A549 (cell line): Measurements from ENCODE around the gene BZW1. TPM values are rescaled to one million over a fixed set of nuclear protein-coding genes. Genes with fewer than 3 reads are reported as not detected.

ENCODE experiments used
- ATAC-seq, 2 experiments: fragments of 200-7000 bp in 1 of 2; fragments of >200 bp in 1 of 2; cut with Nextera tagmentation in 1 of 2; cut with Tn5 transposase in 1 of 2; 3 replicates each; pipeline versions ENCODE4 v1.8.0 to v1.9.1; 2018 to 2020; ENCODE audit warnings: mild to moderate bottlenecking in 1 of 2, moderate library complexity in 1 of 2
- CTCF ChIA-PET: fragments of 300-600 bp; sonication (Branson Sonifier 250); formaldehyde crosslinking; extraction: SDS; loops from one replicate; lab custom pipeline; 2021; ENCODE audit warnings: antibody characterized with exemption, inconsistent platforms; lab: Yijun Ruan, JAX
- POLR2A ChIA-PET: fragments of 350-600 bp; formaldehyde crosslinking; extraction: SDS; loops from one replicate; lab custom pipeline; 2021; ENCODE audit warnings: antibody characterized with exemption, inconsistent platforms; lab: Yijun Ruan, JAX
- DNase-seq, 2 experiments: peaks; one replicate each; pipeline versions ENCODE4 v3.0.0 to v3.0.0-alpha.2; 2011 to 2016; ENCODE audit warnings: low read depth in 1 of 2, low spot score in 1 of 2
- FAIRE-seq: peaks from 2 replicates; lab custom pipeline; 2011; peaks lifted over from hg19 to GRCh38; lab: Jason Lieb, UNC
- H3K27ac ChIP-seq, 2 experiments: fragments of >200 bp; sonication (Bioruptor Twin); formaldehyde crosslinking; 3 replicates each; pipeline ENCODE4 v1.5.1; 2016 to 2017
- H3K4me1 ChIP-seq: fragments of >200 bp; sonication (Bioruptor Twin); formaldehyde crosslinking; 3 replicates; pipeline ENCODE4 v1.6.1; 2016
- H3K4me2 ChIP-seq: fragments of >200 bp; sonication (Bioruptor Twin); formaldehyde crosslinking; 3 replicates; pipeline ENCODE4 v1.6.1; 2016
- H3K4me3 ChIP-seq: fragments of >200 bp; sonication (Bioruptor Twin); formaldehyde crosslinking; 3 replicates; pipeline ENCODE4 v1.5.1; 2016
- H3K9me3 ChIP-seq: fragments of >200 bp; sonication (Bioruptor Twin); formaldehyde crosslinking; 3 replicates; pipeline ENCODE4 v1.6.1; 2016
- CBX2 ChIP-seq: fragments of 200-600 bp; sonication (generic); IDR thresholded peaks from 2 replicates; pipeline ENCODE4 v1.6.1; 2016; ENCODE audit warnings: low read depth, mild to moderate bottlenecking, borderline replicate concordance
- CBX8 ChIP-seq: fragments of 200-600 bp; sonication (generic); IDR thresholded peaks from 2 replicates; pipeline ENCODE4 v1.6.1; 2016
- CHD4 ChIP-seq: fragments of 200-600 bp; sonication (generic); IDR thresholded peaks from 2 replicates; pipeline ENCODE4 v1.6.1; 2016; ENCODE audit warnings: antibody characterized with exemption, mild to moderate bottlenecking, borderline replicate concordance
- EP300 ChIP-seq, 2 experiments: fragments of >200 bp; sonication (Bioruptor Twin); formaldehyde crosslinking; IDR thresholded peaks; 2 replicates in 1 of 2; 3 replicates in 1 of 2; pipeline ENCODE4 v1.6.1; 2016 to 2017
- FOSB ChIP-seq: fragments of 250-450 bp; sonication (Bioruptor Pico); IDR thresholded peaks from 2 replicates; pipeline ENCODE4 v1.5.0; 2020; ENCODE audit warnings: mild to moderate bottlenecking, moderate library complexity
- FOSL2 ChIP-seq, 2 experiments: fragments of 450-650 bp in 1 of 2; fragments of >200 bp in 1 of 2; sonication (Bioruptor Twin) in 1 of 2; formaldehyde crosslinking; IDR thresholded peaks; 2 replicates each; pipeline versions ENCODE4 v1.5.0 to v1.6.1; 2016 to 2020; ENCODE audit warnings: mild to moderate bottlenecking in 1 of 2, moderate library complexity in 1 of 2
- FOXS1 ChIP-seq: fragments of 250-450 bp; sonication (Bioruptor Pico); IDR thresholded peaks from 2 replicates; pipeline ENCODE4 v1.5.0; 2020; ENCODE audit warnings: mild to moderate bottlenecking, moderate library complexity
- GATA3 ChIP-seq: IDR thresholded peaks from 2 replicates; pipeline ENCODE4 v1.6.1; 2012; ENCODE audit warnings: borderline replicate concordance
- HMGXB4 ChIP-seq: fragments of 250-450 bp; sonication (Bioruptor Pico); IDR thresholded peaks from 2 replicates; pipeline ENCODE4 v1.5.0; 2021; ENCODE audit warnings: mild to moderate bottlenecking, moderate library complexity, borderline replicate concordance
- HOXB5 ChIP-seq: fragments of 250-450 bp; sonication (Bioruptor Pico); IDR thresholded peaks from 2 replicates; pipeline ENCODE4 v1.5.0; 2020; ENCODE audit warnings: mild to moderate bottlenecking, moderate library complexity
- JUNB ChIP-seq: fragments of >200 bp; sonication (Bioruptor Twin); formaldehyde crosslinking; IDR thresholded peaks from 2 replicates; pipeline ENCODE4 v1.6.1; 2016
- MAFK ChIP-seq: fragments of 450-650 bp; IDR thresholded peaks from 2 replicates; pipeline ENCODE4 v1.6.1; 2014; ENCODE audit not compliant: partially characterized antibody
- MAZ ChIP-seq: fragments of 150-350 bp; IDR thresholded peaks from 2 replicates; pipeline ENCODE4 v1.6.1; 2014; ENCODE audit warnings: antibody characterized with exemption, low read depth, low read length, borderline replicate concordance
- NPAS2 ChIP-seq: fragments of 250-450 bp; sonication (Bioruptor Pico); IDR thresholded peaks from 2 replicates; pipeline ENCODE4 v1.8.0; 2022; ENCODE audit warnings: mild to moderate bottlenecking, moderate library complexity, borderline replicate concordance
- NR3C1 ChIP-seq: fragments of >200 bp; sonication (Bioruptor Twin); formaldehyde crosslinking; IDR thresholded peaks from 3 replicates; pipeline ENCODE4 v1.6.1; 2017
- PBX3 ChIP-seq: IDR thresholded peaks from 2 replicates; pipeline ENCODE4 v1.6.1; 2012
- PHF8 ChIP-seq: fragments of 200-600 bp; sonication (generic); IDR thresholded peaks from 2 replicates; pipeline ENCODE4 v1.6.1; 2016; ENCODE audit warnings: low read depth, mild to moderate bottlenecking, antibody characterized with exemption, moderate library complexity, borderline replicate concordance
- POLR2A ChIP-seq: IDR thresholded peaks from 2 replicates; pipeline ENCODE4 v1.6.1; 2012; ENCODE audit warnings: mild to moderate bottlenecking, low read length
- RAD21 ChIP-seq, 2 experiments: fragments of >200 bp in 1 of 2; sonication (Bioruptor Twin) in 1 of 2; formaldehyde crosslinking in 1 of 2; IDR thresholded peaks in 1 of 2; conservative IDR thresholded peaks in 1 of 2; 2 replicates in 1 of 2; 3 replicates in 1 of 2; pipeline ENCODE4 v1.6.1; 2012 to 2018; ENCODE audit warnings: inconsistent platforms in 1 of 2
- RCOR1 ChIP-seq: fragments of 150-350 bp; IDR thresholded peaks from 2 replicates; pipeline ENCODE4 v1.6.1; 2014; ENCODE audit warnings: antibody characterized with exemption, low read length, low read depth
- REST ChIP-seq: fragments of 200-600 bp; sonication (generic); IDR thresholded peaks from 2 replicates; pipeline ENCODE4 v1.6.1; 2016; ENCODE audit warnings: antibody characterized with exemption, mild to moderate bottlenecking, moderate library complexity
- RFX5 ChIP-seq: fragments of 450-650 bp; IDR thresholded peaks from 2 replicates; pipeline ENCODE4 v1.7.1; 2014; ENCODE audit warnings: antibody characterized with exemption, mild to moderate bottlenecking, moderate library complexity
- RNF2 ChIP-seq: fragments of 200-600 bp; sonication (generic); IDR thresholded peaks from 2 replicates; pipeline ENCODE4 v1.6.1; 2016; ENCODE audit warnings: low read depth, mild to moderate bottlenecking, antibody characterized with exemption, moderate library complexity, borderline replicate concordance
- TP53 ChIP-seq: fragments of 250-450 bp; sonication (Bioruptor Pico); IDR thresholded peaks from 2 replicates; pipeline ENCODE4 v1.5.0; 2021; ENCODE audit warnings: mild to moderate bottlenecking, moderate library complexity
- ZFP36 ChIP-seq: fragments of 450-650 bp; IDR thresholded peaks from 2 replicates; pipeline ENCODE4 v1.6.1; 2014; ENCODE audit warnings: borderline replicate concordance; ENCODE audit not compliant: partially characterized antibody
- ZSCAN20 ChIP-seq: fragments of 250-450 bp; sonication (Bioruptor Pico); IDR thresholded peaks from 2 replicates; pipeline ENCODE4 v1.8.0; 2022; ENCODE audit warnings: mild to moderate bottlenecking, moderate library complexity
- WGBS: methylation state at CpG from one replicate; pipeline ENCODE4 v1.1.6; 2017; ENCODE audit errors: missing lambda C conversion rate; 5-methylcytosine and 5-hydroxymethylcytosine counted together
- polyA plus RNA-seq, 4 experiments: library from polyadenylated mRNA; depleted of rRNA in 3 of 4; stranded (reverse); fragments of >200 nt; fragmentation: RNase III in 1 of 4; extraction: RNeasy Plus Mini Kit Qiagen cat#74134 plus additional on column Dnase treatment in 1 of 4; gene quantifications; 2 replicates in 3 of 4; 3 replicates in 1 of 4; pipeline ENCODE4 v1.2.3, GENCODE V29; 2011 to 2017
- TF ChIP-seq, protein P1 (sequence below): fragments of >200 bp; sonication (Bioruptor Twin); formaldehyde crosslinking; IDR thresholded peaks from 3 replicates; pipeline ENCODE4 v1.5.1; 2016
- TF ChIP-seq, protein P2 (sequence below): IDR thresholded peaks from 2 replicates; pipeline ENCODE4 v1.6.1; 2012; ENCODE audit warnings: low read depth, borderline replicate concordance
- TF ChIP-seq, protein P3 (sequence below): fragments of 450-650 bp; IDR thresholded peaks from 2 replicates; pipeline ENCODE4 v1.6.1; 2014; ENCODE audit warnings: antibody characterized with exemption

Gene BZW1
- polyA plus RNA-seq, 2 of the 4 experiments (the other 2 are of a cell fraction) = 401 to 439 TPM

GRCh38 chr2:200864176-200865034 lies 52.7 kb downstream of the BZW1 start, which contains the start of gene CLK1:
Gene CLK1, minus strand, starts transcription at chr2:200864658. Its CDS starts 2,796 bp downstream, at chr2:200861862.
- CTCF ChIA-PET = interaction anchor here (0.6 to 2.1 kb wide), 11 partner anchors 9 to 368 kb away, joined by 3 to 12 read pairs (median 3); partner anchors contain the start of gene BZW1
- POLR2A ChIA-PET = interaction anchor here (0.6 to 2.4 kb wide), 22 partner anchors 8 to 286 kb away, joined by 3 to 27 read pairs (median 6); partner anchors contain the start of genes BZW1, NIF3L1 and PPIL3
- FAIRE-seq (no peak), ATAC-seq (peak; percentile 90), DNase-seq (peak; percentile 80 to 92)
- peaks cover 38% of the 10 kb centered on the region for H3K4me1 ChIP-seq
- H3K4me3 ChIP-seq = peak within 1 kb of the TSS; percentile 77
- H3K9me3 ChIP-seq = no peaks in the 10 kb centered on the region
- peak within 1 kb of the TSS; percentile 90 for H3K4me2 ChIP-seq
- H3K27ac ChIP-seq = peak within 1 kb of the TSS; percentile 91 to 97
- WGBS = 3% methylated on average over 23 of the region's 89 CpGs
- TF ChIP-seq HOXB5 (CRISPR knock-in tag) = no peak
- no peak for TF ChIP-seq FOSB (CRISPR knock-in tag)
- TF ChIP-seq, protein P1, sequence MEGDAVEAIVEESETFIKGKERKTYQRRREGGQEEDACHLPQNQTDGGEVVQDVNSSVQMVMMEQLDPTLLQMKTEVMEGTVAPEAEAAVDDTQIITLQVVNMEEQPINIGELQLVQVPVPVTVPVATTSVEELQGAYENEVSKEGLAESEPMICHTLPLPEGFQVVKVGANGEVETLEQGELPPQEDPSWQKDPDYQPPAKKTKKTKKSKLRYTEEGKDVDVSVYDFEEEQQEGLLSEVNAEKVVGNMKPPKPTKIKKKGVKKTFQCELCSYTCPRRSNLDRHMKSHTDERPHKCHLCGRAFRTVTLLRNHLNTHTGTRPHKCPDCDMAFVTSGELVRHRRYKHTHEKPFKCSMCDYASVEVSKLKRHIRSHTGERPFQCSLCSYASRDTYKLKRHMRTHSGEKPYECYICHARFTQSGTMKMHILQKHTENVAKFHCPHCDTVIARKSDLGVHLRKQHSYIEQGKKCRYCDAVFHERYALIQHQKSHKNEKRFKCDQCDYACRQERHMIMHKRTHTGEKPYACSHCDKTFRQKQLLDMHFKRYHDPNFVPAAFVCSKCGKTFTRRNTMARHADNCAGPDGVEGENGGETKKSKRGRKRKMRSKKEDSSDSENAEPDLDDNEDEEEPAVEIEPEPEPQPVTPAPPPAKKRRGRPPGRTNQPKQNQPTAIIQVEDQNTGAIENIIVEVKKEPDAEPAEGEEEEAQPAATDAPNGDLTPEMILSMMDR = no peak
- TF ChIP-seq FOXS1 = no peak
- TF ChIP-seq NR3C1 = no peak
- TF ChIP-seq RNF2 = no peak
- TF ChIP-seq RCOR1 = no peak
- no peak for TF ChIP-seq CHD4
- no peak; the same call in 1 of the 2 replicates for TF ChIP-seq GATA3
- TF ChIP-seq RAD21 (conservative IDR thresholded peaks at IDR 0.05 in 1 of 2, IDR thresholded peaks at IDR 0.05 in 1 of 2) = no peak
- peak; percentile 93 for TF ChIP-seq POLR2A
- TF ChIP-seq NPAS2 = no peak
- TF ChIP-seq PHF8 = peak; percentile 71; the same call in 1 of the 2 replicates
- TF ChIP-seq PBX3 = peak; percentile 50; the same call in 1 of the 2 replicates
- TF ChIP-seq JUNB = no peak
- TF ChIP-seq REST = no peak; the same call in 1 of the 2 replicates
- TF ChIP-seq MAFK = peak; percentile 56
- TF ChIP-seq FOSL2 (IDR thresholded peaks at IDR 0.05) = no peak
- TF ChIP-seq FOSL2 (CRISPR knock-in tag; IDR thresholded peaks at IDR 0.05) = peak; percentile 50; the same call in 1 of the 2 replicates
- no peak for TF ChIP-seq HMGXB4 (CRISPR knock-in tag)
- TF ChIP-seq ZFP36 = no peak
- TF ChIP-seq EP300 (IDR thresholded peaks at IDR 0.05) = no peak
- TF ChIP-seq CBX8 = no peak
- no peak for TF ChIP-seq ZSCAN20
- TF ChIP-seq, protein P2, sequence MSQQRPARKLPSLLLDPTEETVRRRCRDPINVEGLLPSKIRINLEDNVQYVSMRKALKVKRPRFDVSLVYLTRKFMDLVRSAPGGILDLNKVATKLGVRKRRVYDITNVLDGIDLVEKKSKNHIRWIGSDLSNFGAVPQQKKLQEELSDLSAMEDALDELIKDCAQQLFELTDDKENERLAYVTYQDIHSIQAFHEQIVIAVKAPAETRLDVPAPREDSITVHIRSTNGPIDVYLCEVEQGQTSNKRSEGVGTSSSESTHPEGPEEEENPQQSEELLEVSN = peak; percentile 95
- TF ChIP-seq MAZ = no peak
- no peak for TF ChIP-seq CBX2
- no peak for TF ChIP-seq TP53 (CRISPR knock-in tag)
- TF ChIP-seq RFX5 = no peak
- TF ChIP-seq, protein P3, sequence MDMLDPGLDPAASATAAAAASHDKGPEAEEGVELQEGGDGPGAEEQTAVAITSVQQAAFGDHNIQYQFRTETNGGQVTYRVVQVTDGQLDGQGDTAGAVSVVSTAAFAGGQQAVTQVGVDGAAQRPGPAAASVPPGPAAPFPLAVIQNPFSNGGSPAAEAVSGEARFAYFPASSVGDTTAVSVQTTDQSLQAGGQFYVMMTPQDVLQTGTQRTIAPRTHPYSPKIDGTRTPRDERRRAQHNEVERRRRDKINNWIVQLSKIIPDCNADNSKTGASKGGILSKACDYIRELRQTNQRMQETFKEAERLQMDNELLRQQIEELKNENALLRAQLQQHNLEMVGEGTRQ = peak; percentile 18; the same call in 1 of the 2 replicates
